GM19023 (cell line): ENCODE results near the gene BUD31.
A peak's percentile ranks its signal among the peaks of the same experiment; 100 is the strongest.
"Not testable (repeated sequence)": the region's sequence is repeated elsewhere in the genome, so short reads cannot be mapped to it uniquely, and the experiment has no call there.

Source experiments
- ATAC-seq: cut with Tn5 transposase; IDR thresholded peaks from one replicate; pipeline ENCODE4 v1.9.1; 2021; ENCODE audit warnings: mild to moderate bottlenecking, moderate library complexity; ENCODE audit not compliant: unreplicated experiment

Gene BUD31

DNA sequence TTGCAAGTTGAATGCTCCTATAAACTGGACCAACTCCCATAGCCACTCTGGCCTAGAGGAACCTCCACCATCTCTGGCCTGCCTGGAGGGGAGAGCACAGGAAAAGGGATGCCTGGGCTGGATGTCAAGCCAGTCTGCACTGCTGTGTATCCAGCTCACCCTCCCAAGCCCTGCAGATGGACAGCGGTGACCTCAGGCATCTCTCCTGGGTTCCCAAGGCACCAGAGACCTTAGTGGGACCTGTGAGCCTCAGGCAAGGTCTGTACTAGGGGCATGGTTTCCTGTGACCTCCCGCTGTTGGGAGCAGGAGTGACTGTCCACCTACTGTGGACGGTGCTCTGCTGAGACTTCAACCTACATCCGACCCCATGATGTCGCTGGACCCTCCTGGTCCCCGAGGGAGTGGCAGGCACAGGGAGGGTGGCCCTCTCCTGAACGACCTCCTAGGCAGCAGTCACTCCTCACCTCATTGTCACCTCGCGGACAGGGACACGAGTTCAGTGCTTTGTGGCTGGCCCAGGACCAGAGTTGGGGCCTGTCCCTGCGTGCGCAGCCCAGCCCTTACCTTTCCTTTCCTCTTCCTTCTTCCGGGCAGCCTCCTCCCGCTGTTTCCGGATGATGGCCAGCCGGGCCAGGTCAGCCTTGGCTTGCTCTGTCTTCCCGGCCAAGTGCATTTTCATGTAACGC lies 11.3 kb upstream of the BUD31 start:
- ATAC-seq, result no peak

DNA sequence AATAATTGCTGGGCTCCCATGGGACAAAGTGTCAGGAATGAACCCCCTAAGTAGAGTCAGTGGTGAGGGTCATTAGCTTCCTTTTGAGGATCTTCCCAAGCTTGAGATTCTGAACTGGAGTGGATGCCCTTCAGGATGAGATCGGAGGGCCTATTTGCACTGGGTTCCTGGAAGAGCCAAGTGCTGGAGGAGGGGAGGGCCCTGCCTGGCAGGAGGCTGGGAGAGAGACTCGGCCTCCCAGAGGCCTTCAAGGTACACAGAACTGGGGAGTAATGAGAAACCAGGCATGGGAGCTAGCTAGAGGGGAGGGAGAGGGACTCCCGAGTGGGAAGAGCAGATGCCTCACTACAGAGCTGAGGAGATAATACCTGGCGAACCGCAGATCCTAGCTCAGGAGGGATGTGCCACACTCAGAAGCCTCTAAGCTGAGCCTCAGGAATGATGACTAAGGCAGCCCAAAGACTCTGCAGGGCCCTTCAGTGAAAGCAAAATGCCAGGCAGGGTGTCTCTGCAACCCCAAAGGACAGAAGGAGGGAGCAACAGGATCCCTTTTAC lies 9.8 kb upstream of the BUD31 start:
- ATAC-seq, result no peak

DNA sequence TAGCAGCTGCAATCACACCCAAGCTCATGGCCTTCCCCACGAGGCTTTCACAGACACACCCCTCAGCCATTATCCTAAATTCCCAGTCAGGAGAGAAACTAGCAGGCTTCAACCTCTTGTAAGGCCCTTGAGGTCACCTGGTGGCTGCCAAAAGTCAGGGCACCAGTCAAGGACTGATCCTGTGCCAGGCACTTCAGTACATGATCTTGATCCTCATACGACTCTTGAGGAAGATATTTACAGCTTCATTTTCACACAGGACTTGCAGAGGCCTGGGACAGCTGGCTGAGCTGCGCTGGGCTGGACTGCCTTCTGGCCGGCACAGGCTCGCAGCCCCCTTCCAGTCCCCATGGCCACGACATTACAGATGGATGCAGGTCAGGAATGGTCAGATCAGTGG lies 9.2 kb upstream of the BUD31 start:
- ATAC-seq, result no peak

DNA sequence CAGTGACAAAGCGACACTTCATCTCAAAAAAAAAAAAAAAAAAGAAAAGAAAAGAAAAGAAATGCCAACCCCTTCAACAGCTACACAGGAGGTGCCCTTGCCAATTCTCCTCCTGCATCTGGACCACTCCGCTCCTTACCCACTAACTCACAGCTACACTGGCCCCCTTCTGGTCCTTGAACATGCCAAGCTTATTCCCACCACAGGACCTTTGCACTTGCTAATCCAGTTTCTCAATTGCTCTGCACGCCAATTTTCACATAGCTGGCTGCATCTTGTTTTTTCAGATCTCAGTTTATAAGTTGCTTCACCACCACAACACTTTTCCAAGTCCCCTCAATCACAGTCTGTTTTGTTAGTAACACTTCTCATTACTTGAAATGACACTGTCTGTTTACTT lies 5.9 kb upstream of the BUD31 start:
- ATAC-seq, result no peak

DNA sequence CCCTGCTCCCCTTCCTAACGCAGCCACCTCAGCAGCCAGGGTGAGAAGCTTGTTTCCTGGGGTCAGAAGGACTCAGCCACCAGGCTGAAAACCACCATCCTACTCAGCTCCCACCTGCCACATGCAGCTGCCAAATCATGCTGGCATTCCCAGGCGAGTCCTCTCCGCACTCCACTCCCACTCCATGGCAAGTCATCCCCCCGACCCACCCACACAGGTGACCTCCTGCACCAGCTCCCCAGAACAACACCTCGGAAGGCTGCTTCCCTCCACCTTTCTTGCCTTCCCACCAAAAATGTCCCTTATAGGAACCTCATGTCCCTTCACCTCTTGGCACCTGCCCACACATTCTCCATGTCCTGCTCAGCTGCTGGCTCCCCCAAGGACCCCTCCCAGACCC lies 5.0 kb upstream of the BUD31 start:
- no peak for ATAC-seq

DNA sequence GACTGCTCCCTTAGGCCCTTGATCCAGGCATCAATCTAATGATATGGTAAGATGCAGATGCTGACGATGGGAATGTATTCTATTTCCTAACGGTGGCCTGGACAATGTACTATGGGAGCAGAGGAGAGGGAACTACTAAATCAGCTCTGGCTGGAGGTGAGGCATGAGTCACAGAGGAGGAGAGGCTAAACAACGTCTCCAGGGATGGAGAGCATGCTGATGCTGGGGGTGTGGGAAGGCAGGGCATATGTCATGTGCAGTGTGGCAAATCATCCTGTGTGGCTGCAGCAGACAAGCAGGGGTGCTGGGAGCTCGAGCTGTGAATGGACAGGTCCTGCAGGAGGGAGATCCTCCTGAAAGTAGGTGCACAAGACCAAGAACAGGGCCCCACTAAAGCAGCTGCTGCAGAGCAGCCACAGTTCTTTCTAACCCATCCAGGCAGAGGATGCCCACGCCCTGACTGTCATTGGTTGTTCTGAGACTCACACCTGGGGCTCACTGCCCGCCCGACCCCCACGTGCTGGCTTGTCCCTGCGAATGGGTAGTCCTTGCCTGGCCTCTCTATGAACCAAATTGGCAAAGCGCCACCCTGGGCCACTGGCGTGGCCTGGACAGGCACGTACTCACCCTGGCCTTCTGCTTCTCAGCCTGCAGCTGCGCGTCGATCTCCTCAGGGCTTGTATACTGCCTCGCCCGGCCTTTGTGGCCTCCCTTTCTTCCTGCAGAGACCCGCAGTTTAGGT lies 4.4 kb upstream of the BUD31 start:
- no peak for ATAC-seq

DNA sequence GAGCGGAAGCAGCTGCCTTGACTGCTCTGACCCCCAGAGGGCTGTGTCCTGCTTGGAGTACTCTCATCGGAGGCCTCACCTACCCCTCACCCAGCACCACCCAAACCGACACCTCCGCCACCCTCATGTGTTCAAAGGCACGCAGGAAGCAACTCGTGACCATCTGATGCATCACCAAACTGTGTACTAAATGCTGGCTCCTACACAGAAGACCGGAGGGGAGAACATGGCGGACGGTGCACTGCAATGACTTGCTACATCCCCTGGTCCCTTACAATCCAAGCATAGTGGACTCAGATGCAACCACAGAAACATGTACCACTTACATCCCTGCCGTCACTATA lies 3.8 kb upstream of the BUD31 start:
- ATAC-seq, result no peak

DNA sequence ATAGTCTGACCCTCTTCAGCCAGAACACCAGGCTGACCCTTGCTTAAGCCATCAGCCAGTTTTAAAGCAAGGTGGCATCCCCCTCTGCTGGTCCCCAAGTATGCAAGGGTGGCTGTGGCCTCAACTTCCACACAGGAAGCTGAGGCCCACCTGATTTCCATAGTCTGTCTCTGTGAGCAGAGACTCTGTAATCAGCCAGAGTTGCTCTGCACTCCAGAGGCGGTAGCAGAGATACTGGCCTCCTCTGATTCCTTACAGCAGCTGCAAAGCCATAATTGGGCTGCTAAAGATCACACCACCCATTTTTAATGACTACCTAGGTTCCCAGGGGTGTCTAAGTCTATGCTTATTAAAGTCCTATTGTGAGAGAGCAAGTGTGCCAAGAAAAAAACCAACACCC lies 2.2 kb upstream of the BUD31 start:
- ATAC-seq, result no peak

DNA sequence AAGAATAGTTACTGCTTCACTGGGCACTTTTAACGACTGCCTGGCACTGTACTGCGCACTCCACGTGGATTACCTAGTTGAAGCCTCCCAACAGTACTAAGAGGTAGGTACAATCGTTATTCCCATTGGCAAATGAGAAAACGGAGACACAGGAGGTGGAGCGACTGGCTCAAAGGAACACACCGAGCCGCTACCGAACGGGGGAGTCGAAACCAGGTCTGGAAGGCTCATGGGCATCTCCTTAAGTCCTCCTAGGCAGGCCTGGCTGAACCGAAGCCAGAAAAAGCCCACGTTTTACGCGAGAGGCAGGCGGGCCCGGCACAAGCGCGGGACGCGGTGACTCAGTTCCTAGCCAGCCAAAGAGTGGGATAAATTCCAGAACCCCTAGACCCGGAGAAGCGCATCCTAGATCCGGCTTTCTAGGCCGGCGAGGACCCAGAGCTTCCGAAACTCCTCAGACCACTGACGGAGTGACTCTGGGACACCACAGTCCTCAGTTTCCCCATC lies 844 bp upstream of the BUD31 start:
- no peak for ATAC-seq

DNA sequence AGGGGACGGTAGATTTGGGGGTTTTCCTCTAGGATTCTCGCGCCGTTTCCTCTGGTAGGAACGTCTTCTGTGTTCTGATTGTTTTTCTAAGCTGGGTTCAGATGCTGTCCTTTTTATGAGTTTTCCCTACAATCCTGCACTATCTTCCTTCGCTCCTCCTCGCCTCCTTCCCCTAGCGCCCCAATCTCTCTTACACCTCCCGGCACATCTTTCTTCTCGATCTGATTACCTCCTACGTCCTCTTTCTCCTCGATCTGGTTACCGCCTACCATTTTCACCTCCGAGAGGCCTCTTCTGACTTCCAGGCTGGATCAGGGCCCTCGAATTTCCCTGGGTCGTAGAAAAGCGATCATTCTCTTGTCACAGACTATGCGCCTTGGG lies 413 bp downstream of the BUD31 start:
- ATAC-seq, result peak; percentile 3

DNA sequence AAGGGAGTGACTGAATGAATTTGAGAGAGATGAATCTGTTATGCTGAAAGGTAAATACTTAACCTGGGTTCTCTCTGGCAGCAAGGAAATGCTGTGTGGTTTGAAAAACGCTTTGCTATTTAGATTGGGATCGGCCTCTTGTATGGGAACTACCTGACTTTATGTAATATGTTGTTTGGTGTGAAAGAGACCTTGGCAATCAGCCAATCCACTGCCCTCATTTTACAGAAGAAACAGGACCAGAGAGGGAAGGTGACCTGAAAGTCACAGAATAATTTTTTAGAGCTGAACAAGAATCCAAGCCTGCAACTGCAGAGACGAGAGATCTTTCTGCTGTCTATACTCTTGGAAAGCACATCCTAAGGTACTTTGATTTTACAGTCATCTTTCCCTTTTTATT lies 1.0 kb downstream of the BUD31 start:
- no peak for ATAC-seq

DNA sequence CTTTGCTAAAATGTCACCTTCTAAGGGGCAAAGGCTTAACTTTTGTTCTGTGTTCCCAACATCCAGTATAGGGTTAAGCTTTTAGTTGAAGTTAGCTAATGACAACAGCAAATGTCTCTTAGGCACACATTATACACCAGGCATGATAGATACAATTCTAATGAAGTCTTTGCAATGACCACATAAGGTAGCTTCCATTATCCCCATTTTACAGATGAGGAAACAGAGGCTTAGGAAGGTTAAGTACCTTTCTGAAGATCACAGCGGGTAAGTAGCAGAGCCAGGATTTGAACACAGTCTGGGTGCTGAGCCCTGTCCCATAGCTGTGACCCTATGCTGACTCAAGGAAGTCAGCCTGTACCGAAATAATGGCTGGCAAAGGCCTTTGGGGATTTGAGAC lies 1.9 kb downstream of the BUD31 start:
- no peak for ATAC-seq

DNA sequence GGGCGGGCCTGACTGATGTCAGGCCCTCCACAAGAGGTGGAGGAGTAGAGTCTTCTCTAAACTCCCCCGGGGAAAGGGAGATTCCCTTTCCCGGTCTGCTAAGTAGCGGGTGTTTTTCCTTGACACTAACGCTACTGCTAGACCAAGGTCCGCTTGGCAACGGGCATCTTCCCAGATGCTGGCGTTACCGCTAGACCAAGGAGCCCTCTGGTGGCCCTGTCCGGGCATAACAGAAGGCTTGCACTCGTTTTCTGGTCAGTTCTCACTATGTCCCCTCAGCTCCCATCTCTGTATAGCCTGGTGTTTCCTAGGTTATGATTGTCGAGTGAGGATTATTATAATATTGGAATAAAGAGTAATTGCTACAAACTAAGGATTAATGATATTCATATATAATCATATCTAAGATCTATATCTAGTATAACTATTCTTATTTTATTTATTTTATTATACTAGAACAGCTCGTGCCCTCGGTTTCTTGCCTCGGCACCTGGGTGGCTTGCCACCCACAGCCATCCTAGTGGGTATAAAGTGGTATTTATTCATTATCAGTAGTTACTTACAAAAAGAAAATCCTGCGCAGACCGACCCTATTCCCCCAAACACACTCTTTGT lies 6.9 kb downstream of the BUD31 start:
- ATAC-seq, result not testable (repeated sequence)

DNA sequence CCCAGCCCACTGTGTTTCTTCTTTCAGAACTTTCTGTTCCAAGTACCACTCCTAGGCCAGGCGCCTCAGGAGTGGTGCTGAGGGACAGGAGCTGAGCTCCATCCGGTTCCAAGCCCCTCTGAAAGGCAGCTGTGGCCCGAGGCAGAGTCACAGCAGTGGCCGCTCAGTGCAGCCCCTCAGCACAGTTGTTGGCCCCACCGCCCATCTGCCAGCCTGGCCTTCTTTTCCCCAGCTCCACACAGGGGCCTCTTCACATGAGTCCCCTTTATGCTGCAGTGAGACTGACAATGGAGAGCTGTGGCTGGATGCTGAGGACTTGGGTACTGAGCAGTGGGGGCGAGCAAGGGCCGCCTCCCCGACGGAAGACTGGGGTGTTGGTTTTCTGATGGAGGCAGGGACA lies 9.5 kb downstream of the BUD31 start:
- ATAC-seq, result no peak

DNA sequence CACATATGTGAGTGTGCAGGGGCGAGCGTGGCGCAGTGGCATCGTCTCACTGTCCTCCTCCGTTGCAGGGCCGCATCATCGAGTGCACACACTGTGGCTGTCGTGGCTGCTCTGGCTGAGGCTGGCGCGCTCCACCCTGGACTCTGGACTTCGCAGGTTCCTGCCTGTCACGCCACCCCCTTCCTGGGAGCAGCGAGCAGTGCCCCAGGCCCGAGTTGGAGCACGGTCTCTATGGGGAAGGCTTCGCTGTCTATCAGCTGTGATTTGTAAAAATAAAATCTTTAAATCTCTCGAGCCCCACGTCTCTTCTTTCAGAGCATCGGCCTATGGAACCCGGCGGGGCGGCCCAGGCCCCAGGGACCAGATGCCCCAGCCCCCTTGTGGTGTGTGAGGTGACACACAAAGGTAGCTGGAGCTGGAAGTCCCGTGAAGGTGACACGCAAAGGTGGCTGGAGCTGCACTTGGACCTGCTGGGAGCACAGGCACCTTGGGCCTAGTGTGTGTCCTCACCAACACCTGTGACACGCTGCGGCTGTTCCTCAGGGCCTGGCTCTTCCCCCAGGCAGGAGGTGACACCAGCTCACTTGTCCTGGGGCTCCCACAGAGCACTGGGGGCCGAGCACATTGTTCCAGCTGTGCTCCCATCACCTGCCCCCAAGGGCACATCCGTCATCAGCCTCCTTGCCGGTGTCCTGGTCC lies 10.7 kb downstream of the BUD31 start:
- no peak for ATAC-seq

DNA sequence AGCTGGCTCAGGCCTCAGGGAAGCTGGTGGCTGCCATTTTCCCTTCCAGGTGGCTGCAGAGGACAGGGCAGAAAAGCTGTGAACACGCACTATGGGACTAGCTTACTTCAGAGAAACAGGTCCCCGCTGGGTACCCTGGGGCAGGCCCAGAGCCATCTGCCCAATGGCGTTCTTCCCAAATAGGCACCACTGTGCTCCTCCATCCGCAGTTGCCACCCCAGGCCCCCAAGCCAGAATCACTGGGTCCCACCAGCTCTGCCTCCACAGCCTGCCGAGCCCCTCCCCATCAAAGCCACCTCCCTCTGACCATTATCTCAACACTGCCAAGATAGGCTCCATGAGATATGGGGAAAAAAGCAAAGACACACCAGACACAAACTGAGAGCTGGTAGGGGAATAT lies 11.4 kb downstream of the BUD31 start:
- no peak for ATAC-seq

DNA sequence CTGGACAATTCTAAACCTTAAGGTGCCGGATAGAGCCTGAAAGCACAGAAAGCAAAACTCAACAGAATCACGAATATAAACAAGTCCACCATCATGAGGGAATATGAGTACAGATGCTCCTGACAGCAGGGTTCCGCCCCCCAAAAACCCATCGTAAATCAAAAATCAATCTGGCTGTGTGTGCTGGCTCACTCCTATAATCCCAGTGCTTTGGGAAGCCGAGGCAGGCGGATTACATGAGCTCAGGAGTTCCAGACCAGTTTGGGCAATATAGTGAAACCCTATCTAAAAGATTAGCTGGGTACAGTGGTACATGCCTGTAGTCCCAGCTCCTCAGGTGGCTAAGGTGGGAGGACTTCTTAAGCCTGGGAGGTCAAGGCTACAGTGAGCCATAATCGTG lies 12.2 kb downstream of the BUD31 start:
- ATAC-seq, result no peak

DNA sequence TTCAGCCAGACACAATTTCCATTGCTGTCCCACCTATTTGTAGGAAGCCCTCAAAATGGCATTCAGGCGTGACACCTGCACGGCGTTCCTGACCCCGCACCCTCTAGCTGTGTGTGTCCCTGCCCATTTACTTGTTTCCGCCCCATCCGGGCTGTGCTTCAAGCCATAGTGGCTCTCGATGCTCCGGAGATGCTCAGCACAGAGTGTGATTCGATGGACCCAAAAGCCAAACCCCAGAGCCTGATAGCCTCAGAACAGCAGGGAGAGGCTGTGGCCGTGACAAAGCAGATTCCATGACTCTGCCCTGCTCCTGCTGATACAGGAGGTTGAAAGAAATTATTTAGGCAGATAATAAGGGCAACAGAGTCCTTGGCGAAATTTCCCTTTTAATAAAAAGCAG lies 13.4 kb downstream of the BUD31 start:
- ATAC-seq, result no peak

DNA sequence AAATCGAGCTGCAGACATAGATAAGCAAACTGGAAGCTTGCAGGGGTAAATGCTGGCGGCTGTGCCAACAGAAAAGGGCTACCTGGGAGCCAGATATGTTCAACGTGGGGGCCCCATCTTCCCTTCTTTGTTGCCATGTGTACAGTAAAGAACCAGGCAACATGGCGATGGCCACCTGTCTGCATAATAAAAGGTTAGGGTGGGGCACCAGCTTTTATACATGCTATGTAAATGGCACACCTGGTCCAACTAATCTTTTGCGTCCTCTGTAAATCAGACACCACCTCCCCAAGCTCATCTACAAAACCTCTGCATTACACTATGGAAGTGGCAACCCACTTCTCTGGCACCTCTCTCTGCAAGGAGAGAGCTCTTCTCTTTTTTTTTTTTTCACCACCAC lies 13.9 kb downstream of the BUD31 start:
- no peak for ATAC-seq

DNA sequence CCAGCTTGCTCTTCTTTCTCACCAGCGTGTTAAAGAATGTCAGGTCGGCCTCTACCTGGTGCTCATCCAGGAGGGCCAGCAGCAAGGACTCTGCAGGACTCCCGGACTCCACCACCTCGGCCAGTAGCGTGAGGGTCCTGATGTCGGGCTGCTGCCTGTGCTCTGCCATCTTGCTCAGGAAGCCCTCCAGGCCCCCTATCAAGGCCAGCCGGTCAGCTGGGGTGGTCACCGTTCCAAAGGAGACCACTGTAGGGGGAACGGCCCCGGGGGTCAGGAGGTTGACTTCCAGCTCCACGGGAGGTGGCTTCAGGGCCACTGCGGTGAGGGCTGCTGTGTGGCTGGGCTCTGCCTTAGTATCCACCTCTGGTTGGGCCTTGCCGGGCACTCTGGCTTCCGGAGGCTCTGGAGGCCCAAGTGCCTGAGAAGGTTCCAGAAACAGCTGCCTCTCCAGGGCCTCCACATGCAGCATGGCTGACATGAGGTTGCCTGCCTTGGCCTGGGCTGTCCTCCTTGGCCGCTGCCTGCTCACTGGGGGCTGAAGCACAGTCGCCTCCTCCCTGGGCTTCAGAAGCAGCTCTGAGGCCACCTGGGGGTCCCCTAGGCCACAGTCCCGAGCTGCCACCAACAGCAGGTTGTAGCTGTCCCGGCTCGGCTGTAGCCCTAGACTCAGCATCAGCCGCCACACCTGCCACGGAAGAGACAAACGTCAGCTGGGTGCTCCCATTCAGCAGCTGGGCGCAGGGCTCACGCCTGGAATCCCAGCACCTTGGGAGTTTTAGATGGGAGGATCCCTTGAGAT lies 16.4 kb downstream of the BUD31 start:
- ATAC-seq, result no peak
